Fibroblast of lung (primary cell): ENCODE results near the gene AFF2. TPM values are rescaled to one million over a fixed set of nuclear protein-coding genes. Genes with fewer than 3 reads are reported as not detected.

Experiments used
- DNase-seq, 2 donors: peaks; one replicate each; pipeline versions ENCODE4 v3.0.0 to v3.0.0-alpha.2; 2010; ENCODE audit warnings: low read depth in 2 of 2
- H2AFZ ChIP-seq: 2 replicates; pipeline ENCODE4 v1.5.1; 2012; ENCODE audit warnings: low read length, control low read depth, inconsistent platforms
- H3K27ac ChIP-seq: 2 replicates; pipeline ENCODE4 v1.5.1; 2011; ENCODE audit warnings: low read length, control low read depth; ENCODE audit not compliant: insufficient read depth
- H3K27me3 ChIP-seq: 2 replicates; pipeline ENCODE4 v1.5.1; 2011; ENCODE audit warnings: mild to moderate bottlenecking, low read length; ENCODE audit not compliant: control insufficient read depth, insufficient read depth
- H3K36me3 ChIP-seq: 2 replicates; pipeline ENCODE4 v1.5.1; 2011; ENCODE audit warnings: low read length; ENCODE audit not compliant: control insufficient read depth, insufficient read depth
- H3K4me1 ChIP-seq: 2 replicates; pipeline ENCODE4 v1.5.1; 2011; ENCODE audit warnings: low read length; ENCODE audit not compliant: control insufficient read depth, insufficient read depth; ENCODE audit errors: extremely low read depth
- H3K4me2 ChIP-seq: 2 replicates; pipeline ENCODE4 v1.5.1; 2011; ENCODE audit warnings: low read length, control low read depth; ENCODE audit not compliant: insufficient read depth; ENCODE audit errors: extremely low read depth
- H3K4me3 ChIP-seq, 4 experiments: fragments of 200-600 bp in 1 of 4; sonication (generic) in 1 of 4; replicated peaks in 1 of 4; 2 replicates each; pipeline ENCODE4 v1.5.1; 2011 to 2016; ENCODE audit warnings: low read length in 4 of 4, low read depth in 3 of 4, mild to moderate bottlenecking in 3 of 4, control low read depth in 2 of 4, inconsistent platforms in 1 of 4, mixed read lengths in 1 of 4; ENCODE audit not compliant: insufficient read depth in 1 of 4; ENCODE audit errors: control extremely low read depth in 1 of 4
- H3K79me2 ChIP-seq: 2 replicates; pipeline ENCODE4 v1.5.1; 2012; ENCODE audit warnings: mild to moderate bottlenecking, low read length, inconsistent platforms; ENCODE audit not compliant: control insufficient read depth, insufficient read depth
- H3K9ac ChIP-seq: 2 replicates; pipeline ENCODE4 v1.5.1; 2011; ENCODE audit warnings: mild to moderate bottlenecking, low read length, control low read depth; ENCODE audit not compliant: insufficient read depth
- H3K9me3 ChIP-seq: 2 replicates; pipeline ENCODE4 v1.5.1; 2012; ENCODE audit warnings: low read depth, low read length; ENCODE audit not compliant: control insufficient read depth, insufficient read depth
- H4K20me1 ChIP-seq: 2 replicates; pipeline ENCODE4 v1.5.1; 2011; ENCODE audit warnings: low read length; ENCODE audit not compliant: control insufficient read depth, insufficient read depth; ENCODE audit errors: extremely low read depth
- EZH2 ChIP-seq: IDR thresholded peaks from 2 replicates; pipeline ENCODE4 v1.5.1; 2012; ENCODE audit warnings: low read length, control low read depth, mild to moderate bottlenecking; ENCODE audit errors: missing control alignments
- polyA plus RNA-seq, 2 donors: library from polyadenylated mRNA; depleted of rRNA in 1 of 2; stranded (reverse) in 1 of 2; unstranded in 1 of 2; fragments of >200 nt; gene quantifications; 2 replicates each; pipeline ENCODE4 v1.2.1, GENCODE V29; 2011 to 2012; ENCODE audit warnings: missing spikeins in 1 of 2
- total RNA-seq: library from RNA; depleted of rRNA; stranded (reverse); fragments of >200 nt; gene quantifications from 2 replicates; pipeline ENCODE4 v1.2.1, GENCODE V29; 2014
- TF ChIP-seq, protein P1 (sequence below), 2 donors: IDR thresholded peaks in 1 of 2; conservative IDR thresholded peaks in 1 of 2; 1 replicate in 1 of 2; 2 replicates in 1 of 2; pipeline ENCODE4 v1.5.1; 2011 to 2012; ENCODE audit warnings: low read length in 2 of 2, control low read depth in 1 of 2, inconsistent platforms in 1 of 2, low read depth in 1 of 2, mild to moderate bottlenecking in 1 of 2

AFF2 gene
- total and polyA plus RNA-seq, 2 donors (not counting 1 experiment from before 2014, with no cell fraction given): under 0.01 to 0.05 TPM

- no peak overlapping the region for H3K4me2 ChIP-seq
- TF ChIP-seq EZH2: no peak
- TF ChIP-seq, protein P1, sequence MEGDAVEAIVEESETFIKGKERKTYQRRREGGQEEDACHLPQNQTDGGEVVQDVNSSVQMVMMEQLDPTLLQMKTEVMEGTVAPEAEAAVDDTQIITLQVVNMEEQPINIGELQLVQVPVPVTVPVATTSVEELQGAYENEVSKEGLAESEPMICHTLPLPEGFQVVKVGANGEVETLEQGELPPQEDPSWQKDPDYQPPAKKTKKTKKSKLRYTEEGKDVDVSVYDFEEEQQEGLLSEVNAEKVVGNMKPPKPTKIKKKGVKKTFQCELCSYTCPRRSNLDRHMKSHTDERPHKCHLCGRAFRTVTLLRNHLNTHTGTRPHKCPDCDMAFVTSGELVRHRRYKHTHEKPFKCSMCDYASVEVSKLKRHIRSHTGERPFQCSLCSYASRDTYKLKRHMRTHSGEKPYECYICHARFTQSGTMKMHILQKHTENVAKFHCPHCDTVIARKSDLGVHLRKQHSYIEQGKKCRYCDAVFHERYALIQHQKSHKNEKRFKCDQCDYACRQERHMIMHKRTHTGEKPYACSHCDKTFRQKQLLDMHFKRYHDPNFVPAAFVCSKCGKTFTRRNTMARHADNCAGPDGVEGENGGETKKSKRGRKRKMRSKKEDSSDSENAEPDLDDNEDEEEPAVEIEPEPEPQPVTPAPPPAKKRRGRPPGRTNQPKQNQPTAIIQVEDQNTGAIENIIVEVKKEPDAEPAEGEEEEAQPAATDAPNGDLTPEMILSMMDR (conservative IDR thresholded peaks at IDR 0.05 in 1 of 2, IDR thresholded peaks at IDR 0.05 in 1 of 2; ENCODE audit: low read depth in 1 of 2, low read length in 2 of 2): no peak
- H2AFZ ChIP-seq: no peak overlapping the region
These were observed 426.0 kb downstream of the AFF2 start for GRCh38 chrX:148926371-148926770.

GRCh38 chrX:148928811-148929210 lies 428.4 kb downstream of the AFF2 start:
- H3K4me2 ChIP-seq: no peak overlapping the region
- no peaks in the 10 kb centered on the region for H3K36me3 ChIP-seq
- H3K4me1 ChIP-seq: no peaks in the 10 kb centered on the region
- no peaks in the 10 kb centered on the region for H3K9me3 ChIP-seq
- H3K9ac ChIP-seq: no peak overlapping the region
- H3K27ac ChIP-seq: no peak overlapping the region
- no peak overlapping the region for H3K4me3 ChIP-seq
- no peak for TF ChIP-seq EZH2
- TF ChIP-seq, protein P1 (conservative IDR thresholded peaks at IDR 0.05 in 1 of 2, IDR thresholded peaks at IDR 0.05 in 1 of 2; ENCODE audit: low read depth in 1 of 2, low read length in 2 of 2): no peak
- H2AFZ ChIP-seq: no peak overlapping the region
- no peaks in the 10 kb centered on the region for H3K27me3 ChIP-seq
- peak in 1 of 2 donors; percentile 70 for DNase-seq
- no peaks in the 10 kb centered on the region for H4K20me1 ChIP-seq
- H3K79me2 ChIP-seq: no peaks in the 10 kb centered on the region

More at GRCh38 chrX:148926371-148926770, 426.0 kb downstream of the AFF2 start:
- no peaks in the 10 kb centered on the region for H3K79me2 ChIP-seq
- H3K9ac ChIP-seq: no peak overlapping the region
- no peak for DNase-seq
- no peak overlapping the region for H3K4me3 ChIP-seq
- no peaks in the 10 kb centered on the region for H3K27me3 ChIP-seq
- H3K27ac ChIP-seq: no peak overlapping the region
- H3K4me1 ChIP-seq: no peaks in the 10 kb centered on the region
- H3K9me3 ChIP-seq: no peaks in the 10 kb centered on the region
- no peaks in the 10 kb centered on the region for H3K36me3 ChIP-seq
- H4K20me1 ChIP-seq: no peaks in the 10 kb centered on the region

DNA sequence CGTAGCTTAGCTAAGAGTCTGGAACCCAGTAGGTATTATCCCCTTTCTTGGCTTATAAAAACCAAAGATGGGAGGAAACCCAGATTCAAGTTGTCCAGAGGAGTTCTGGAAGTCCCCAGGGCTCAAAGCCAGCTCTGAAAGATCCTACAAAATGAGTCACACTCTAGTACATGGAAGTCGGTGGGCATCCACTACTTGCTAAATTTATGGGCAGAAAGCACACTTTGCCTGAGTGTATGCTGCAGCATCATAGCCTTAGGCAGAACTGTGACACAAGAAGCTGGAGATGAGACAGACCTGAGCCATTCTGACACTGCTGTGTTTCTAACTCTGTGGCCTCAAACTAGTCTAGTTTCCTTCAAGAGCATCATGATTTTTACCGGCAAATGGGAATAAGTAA lies 429.3 kb downstream of the AFF2 start:
- DNase-seq: peak in 1 of 2 donors; percentile 52
- Histone ChIP-seq H3K4me2 (no peak overlapping the region), H3K9me3 (no peaks in the 10 kb centered on the region), H3K36me3 (no peaks in the 10 kb centered on the region), H3K4me1 (no peaks in the 10 kb centered on the region), H2AFZ (no peak overlapping the region), H3K27ac (no peak overlapping the region), H3K79me2 (no peaks in the 10 kb centered on the region), H3K27me3 (no peaks in the 10 kb centered on the region), H4K20me1 (no peaks in the 10 kb centered on the region), H3K9ac (no peak overlapping the region), H3K4me3 (no peak overlapping the region)
- TF ChIP-seq, protein P1 (conservative IDR thresholded peaks at IDR 0.05 in 1 of 2, IDR thresholded peaks at IDR 0.05 in 1 of 2; ENCODE audit: low read depth in 1 of 2, low read length in 2 of 2): no peak
- no peak for TF ChIP-seq EZH2
